ENCODE measurements around the gene TTC9B. TPM values are rescaled to one million over a fixed set of nuclear protein-coding genes. Genes with fewer than 3 reads are reported as not detected.

Gene TTC9B
- total and polyA plus RNA-seq, 10 donors: not detected

- no peak for TF ChIP-seq POLR2AphosphoS5 (IDR thresholded peaks at IDR 0.05)
- TF ChIP-seq POLR2A (IDR thresholded peaks at IDR 0.05): no peak
- TF ChIP-seq CTCF (IDR thresholded peaks at IDR 0.05 in 8 of 11, conservative IDR thresholded peaks at IDR 0.05 in 3 of 11): no peak
- intact Hi-C loops (cut with DNase I; ENCODE audit: low total_unique reads): no loop called here
- Histone ChIP-seq H3K4me1 (peaks cover 0 to 44% (median 21%) of the 10 kb centered on the region in 6 donors), H3K4me3 (no peak overlapping the region), H3K36me3 (peaks cover 0 to 91% (median 78%) of the 10 kb centered on the region in 6 donors), H3K9me3 (no peaks in the 10 kb centered on the region), H3K27me3 (replicated peaks in 1 of 7) (no peaks in the 10 kb centered on the region), H3K27ac (no peak overlapping the region)
- no peak for DNase-seq
- 95 to 98% (median 95%) methylated on average over 11 to 12 of the region's 12 CpGs for WGBS, 5 donors
Measured at GRCh38 chr19:40239415-40240226, 21.4 kb upstream of the TTC9B start.

- Histone ChIP-seq H3K9me3 (no peaks in the 10 kb centered on the region), H3K27ac (no peak overlapping the region), H3K27me3 (replicated peaks in 1 of 7) (no peaks in the 10 kb centered on the region), H3K4me1 (peaks cover 0 to 35% (median 20%) of the 10 kb centered on the region in 6 donors), H3K36me3 (peaks cover 0 to 98% (median 86%) of the 10 kb centered on the region in 6 donors), H3K4me3 (no peak overlapping the region)
- WGBS, 5 donors: 92 to 95% (median 93%) methylated on average over 7 to 9 of the region's 9 CpGs
- no peak for TF ChIP-seq POLR2A (IDR thresholded peaks at IDR 0.05)
- no peak for TF ChIP-seq POLR2AphosphoS5 (IDR thresholded peaks at IDR 0.05)
- TF ChIP-seq CTCF (IDR thresholded peaks at IDR 0.05 in 8 of 11, conservative IDR thresholded peaks at IDR 0.05 in 3 of 11): no peak
- intact Hi-C loops (cut with DNase I; ENCODE audit: low total_unique reads): no loop called here
- DNase-seq: no peak
Measured at GRCh38 chr19:40238775-40239174, 20.6 kb upstream of the TTC9B start.

- intact Hi-C loops (cut with DNase I; ENCODE audit: low total_unique reads): no loop called here
- DNase-seq: no peak
- H3K9me3 ChIP-seq: no peaks in the 10 kb centered on the region
- peaks cover 0 to 100% (median 95%) of the 10 kb centered on the region in 6 donors for H3K36me3 ChIP-seq
- TF ChIP-seq POLR2A (IDR thresholded peaks at IDR 0.05): no peak
- no peak for TF ChIP-seq POLR2AphosphoS5 (IDR thresholded peaks at IDR 0.05)
- TF ChIP-seq CTCF (IDR thresholded peaks at IDR 0.05 in 8 of 11, conservative IDR thresholded peaks at IDR 0.05 in 3 of 11): no peak
- H3K4me1 ChIP-seq: peaks cover 0 to 26% (median 13%) of the 10 kb centered on the region in 6 donors
- no peak overlapping the region for H3K27ac ChIP-seq
- no peak overlapping the region for H3K4me3 ChIP-seq
- 89 to 98% (median 93%) methylated on average over 8 to 14 of the region's 14 CpGs for WGBS, 5 donors
- H3K27me3 ChIP-seq (replicated peaks in 1 of 7): no peaks in the 10 kb centered on the region
Measured at GRCh38 chr19:40237791-40238190, 19.6 kb upstream of the TTC9B start.

- intact Hi-C loops (cut with DNase I; ENCODE audit: low total_unique reads): no loop called here
- H3K4me1 ChIP-seq: peaks cover 0 to 26% (median 14%) of the 10 kb centered on the region in 6 donors
- H3K36me3 ChIP-seq: peaks cover 0 to 94% (median 83%) of the 10 kb centered on the region in 6 donors
- WGBS, 5 donors: 90 to 96% (median 92%) methylated on average over 6 of the region's 6 CpGs
- no peak for DNase-seq
- no peak overlapping the region for H3K4me3 ChIP-seq
- TF ChIP-seq CTCF (IDR thresholded peaks at IDR 0.05 in 8 of 11, conservative IDR thresholded peaks at IDR 0.05 in 3 of 11): no peak
- TF ChIP-seq POLR2A (IDR thresholded peaks at IDR 0.05): no peak
- no peak for TF ChIP-seq POLR2AphosphoS5 (IDR thresholded peaks at IDR 0.05)
- H3K9me3 ChIP-seq: no peaks in the 10 kb centered on the region
- no peak overlapping the region for H3K27ac ChIP-seq
- no peaks in the 10 kb centered on the region for H3K27me3 ChIP-seq (replicated peaks in 1 of 7)
Measured at GRCh38 chr19:40236366-40236765, 18.2 kb upstream of the TTC9B start.

Measured in spleen (tissue), 11 donors.